GM12873 (cell line): Measurements from ENCODE around the gene TNNT3.

Experiments
- TF ChIP-seq, protein P1 (sequence below): IDR thresholded peaks from 2 replicates; pipeline ENCODE4 v1.5.1; 2012; ENCODE audit warnings: low read depth, mild to moderate bottlenecking, moderate library complexity, low read length, control low read depth; ENCODE audit not compliant: insufficient read depth; ENCODE audit errors: missing control alignments

Gene TNNT3

DNA sequence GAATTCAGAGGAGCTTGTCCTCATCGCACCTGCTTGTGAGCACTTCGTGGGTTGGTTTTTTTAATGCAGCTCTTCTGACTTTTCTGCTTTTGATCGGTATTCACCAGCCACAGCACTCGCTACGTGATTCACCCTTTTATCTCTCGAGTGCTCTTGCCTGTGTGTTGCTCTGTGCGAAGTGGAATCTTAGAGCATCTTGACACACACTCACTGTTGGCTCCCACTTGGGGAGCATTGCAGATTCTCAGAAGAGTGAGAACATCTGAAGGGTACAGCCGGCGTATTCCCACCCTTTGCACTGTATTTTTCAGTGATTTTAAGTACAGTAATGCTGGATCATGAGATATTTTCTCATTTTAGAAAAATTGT, 10.9 kb downstream of the TNNT3 start:
- TF ChIP-seq, protein P1, sequence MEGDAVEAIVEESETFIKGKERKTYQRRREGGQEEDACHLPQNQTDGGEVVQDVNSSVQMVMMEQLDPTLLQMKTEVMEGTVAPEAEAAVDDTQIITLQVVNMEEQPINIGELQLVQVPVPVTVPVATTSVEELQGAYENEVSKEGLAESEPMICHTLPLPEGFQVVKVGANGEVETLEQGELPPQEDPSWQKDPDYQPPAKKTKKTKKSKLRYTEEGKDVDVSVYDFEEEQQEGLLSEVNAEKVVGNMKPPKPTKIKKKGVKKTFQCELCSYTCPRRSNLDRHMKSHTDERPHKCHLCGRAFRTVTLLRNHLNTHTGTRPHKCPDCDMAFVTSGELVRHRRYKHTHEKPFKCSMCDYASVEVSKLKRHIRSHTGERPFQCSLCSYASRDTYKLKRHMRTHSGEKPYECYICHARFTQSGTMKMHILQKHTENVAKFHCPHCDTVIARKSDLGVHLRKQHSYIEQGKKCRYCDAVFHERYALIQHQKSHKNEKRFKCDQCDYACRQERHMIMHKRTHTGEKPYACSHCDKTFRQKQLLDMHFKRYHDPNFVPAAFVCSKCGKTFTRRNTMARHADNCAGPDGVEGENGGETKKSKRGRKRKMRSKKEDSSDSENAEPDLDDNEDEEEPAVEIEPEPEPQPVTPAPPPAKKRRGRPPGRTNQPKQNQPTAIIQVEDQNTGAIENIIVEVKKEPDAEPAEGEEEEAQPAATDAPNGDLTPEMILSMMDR = no peak

DNA sequence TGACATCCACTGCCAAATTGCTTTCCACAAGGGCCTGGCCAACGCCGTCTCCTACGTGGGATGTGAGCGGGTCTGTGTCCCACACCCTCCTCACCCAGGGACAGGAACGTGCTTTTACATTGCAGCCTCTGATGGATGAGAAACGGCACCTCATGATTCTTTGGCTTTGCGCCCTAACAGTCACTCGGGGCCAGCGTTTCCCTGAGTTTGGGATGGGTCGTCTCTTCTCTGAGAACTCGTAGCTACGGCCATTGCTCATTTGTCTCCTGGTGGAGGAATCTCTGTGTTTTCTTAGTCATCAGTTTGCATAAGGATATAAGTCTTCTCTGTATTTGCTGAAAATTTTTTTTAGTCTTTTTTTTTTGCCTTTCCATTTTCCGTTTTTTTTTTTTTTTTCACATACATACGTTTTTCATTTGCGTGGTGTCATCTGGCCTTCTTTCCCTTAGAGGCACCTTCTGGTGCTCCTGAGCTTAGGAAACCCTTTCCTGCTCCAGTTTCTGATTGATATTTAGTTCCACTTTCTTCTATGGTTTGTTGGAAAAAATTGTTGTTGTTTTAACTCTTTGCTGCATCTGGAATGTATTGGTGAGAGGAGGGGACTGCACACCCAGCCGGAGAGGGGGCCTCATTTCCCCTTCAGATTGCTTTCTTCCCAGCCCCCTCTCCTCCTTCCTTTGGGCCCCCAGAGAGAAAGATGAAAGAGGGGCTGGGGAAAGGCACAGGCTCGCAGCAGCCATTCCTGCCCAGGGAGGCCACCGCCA, 12.0 kb downstream of the TNNT3 start:
- TF ChIP-seq, protein P1 = no peak

DNA sequence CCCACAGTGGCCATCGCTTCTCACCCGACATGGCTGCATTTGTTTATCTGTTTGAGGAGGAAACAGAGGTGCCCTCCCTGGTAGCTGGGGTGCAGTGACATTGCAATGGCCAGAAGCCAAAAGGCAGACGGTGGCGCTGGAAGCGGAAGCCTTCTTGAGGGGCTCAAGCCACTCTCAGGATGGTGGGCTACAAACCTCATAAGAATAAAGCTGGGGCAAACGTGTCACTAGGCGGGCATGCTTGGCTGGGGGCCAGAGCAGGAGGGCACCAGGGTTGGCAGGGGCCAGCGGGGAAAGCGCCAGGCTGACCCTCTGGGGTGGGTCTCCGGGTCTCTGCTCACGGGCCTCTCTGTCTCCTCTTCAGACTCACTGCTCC, 12.6 kb downstream of the TNNT3 start:
- TF ChIP-seq, protein P1 = no peak

DNA sequence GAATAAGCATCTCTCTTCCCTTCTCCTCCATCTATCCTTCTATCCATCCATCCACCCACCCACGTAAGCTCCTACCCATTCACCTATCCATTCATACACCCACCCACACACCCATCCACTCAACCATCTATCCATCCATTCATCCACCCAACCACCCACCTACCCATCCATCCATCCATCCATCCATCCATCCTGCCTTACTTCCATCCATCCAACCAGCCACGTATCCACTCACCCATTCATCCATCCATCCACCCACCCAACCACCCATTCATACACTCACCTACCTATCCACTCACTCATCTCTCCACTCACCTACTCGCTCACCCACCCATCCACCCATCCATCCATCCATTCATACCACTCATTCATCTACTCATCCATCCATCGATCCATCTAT, 13.2 kb downstream of the TNNT3 start:
- TF ChIP-seq, protein P1 = no peak

DNA sequence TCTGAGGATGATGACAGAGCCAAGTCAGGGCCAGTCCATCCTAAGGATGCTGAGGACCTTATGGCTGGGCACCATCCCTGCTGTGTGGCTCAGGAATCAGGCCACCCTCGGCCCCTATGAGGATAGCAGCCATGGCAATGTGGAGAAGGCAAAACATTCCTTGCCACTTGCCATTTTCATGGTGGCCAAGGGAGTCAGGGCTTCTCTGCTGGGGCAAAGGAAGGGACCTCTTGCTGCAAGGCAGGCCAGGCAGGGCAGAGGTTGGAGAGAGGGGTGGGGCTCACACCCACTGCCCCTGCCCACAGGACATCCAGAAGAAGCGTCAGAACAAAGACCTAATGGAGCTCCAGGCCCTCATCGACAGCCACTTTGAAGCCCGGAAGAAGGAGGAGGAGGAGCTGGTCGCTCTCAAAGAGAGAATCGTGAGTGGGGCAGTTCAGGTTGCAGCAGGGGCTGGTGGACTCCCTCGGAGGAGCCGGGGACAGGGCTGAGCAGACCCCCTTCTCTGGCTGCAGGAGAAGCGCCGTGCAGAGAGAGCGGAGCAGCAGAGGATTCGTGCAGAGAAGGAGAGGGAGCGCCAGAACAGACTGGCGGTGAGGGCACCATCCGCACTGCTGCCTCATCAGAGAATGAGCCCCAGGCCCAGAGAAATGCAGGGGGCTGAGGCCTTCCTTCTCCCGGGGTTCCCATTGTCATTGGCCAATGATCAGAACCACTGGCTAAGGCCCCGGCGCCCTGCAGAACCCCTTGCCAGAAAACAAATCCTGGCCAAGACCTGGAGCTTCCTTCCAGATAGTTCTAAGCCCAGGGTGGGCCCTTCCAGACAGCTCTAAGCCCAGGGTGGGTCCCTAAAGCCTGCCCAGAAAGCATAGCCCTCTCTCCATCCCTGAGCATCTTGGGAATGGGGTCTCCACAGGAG, 14.2 kb downstream of the TNNT3 start:
- TF ChIP-seq, protein P1 = no peak

- TF ChIP-seq, protein P1 = no peak
These were observed 15.0 kb downstream of the TNNT3 start for GRCh38 chr11:1934335-1935155.
